ENCODE measurements around the gene CCL13. TPM values are rescaled to one million over a fixed set of nuclear protein-coding genes. Genes with fewer than 3 reads are reported as not detected.

The CCL13 gene
- total RNA-seq, 6 donors from 2014 or later: 0.76 to 16.7 (median 1.9) TPM; not detected in 1

DNA sequence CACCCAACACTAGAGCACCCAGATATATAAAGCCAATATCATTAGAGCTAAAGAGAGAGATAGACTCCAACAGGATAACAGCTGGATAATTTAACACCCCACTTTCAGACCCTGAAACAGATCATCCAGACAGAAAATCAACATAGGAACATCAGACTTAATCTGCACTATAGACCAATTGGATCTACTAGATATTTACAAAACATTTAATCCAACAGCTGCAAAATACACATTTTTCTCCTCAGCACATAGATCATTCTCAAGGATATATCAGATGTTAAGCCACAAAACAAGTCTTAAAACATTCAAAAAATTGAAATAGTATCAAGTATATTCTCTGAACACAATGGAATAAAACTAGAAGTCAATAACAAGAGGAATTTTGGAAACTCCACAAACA lies 4.1 kb upstream of the CCL13 start:
- no peaks in the 10 kb centered on the region for H3K9me3 ChIP-seq
- H3K4me1 ChIP-seq: peaks cover 0 to 5% (median 3%) of the 10 kb centered on the region in 4 donors
- H3K4me3 ChIP-seq: no peak overlapping the region
- no peak for ATAC-seq (ENCODE audit: low FRiP score in 2 of 2)
- TF ChIP-seq POLR2A (IDR thresholded peaks at IDR 0.05) (no peak), POLR2AphosphoS5 (IDR thresholded peaks at IDR 0.05) (no peak), EP300 (IDR thresholded peaks at IDR 0.05) (no peak)
- TF ChIP-seq, protein P1, sequence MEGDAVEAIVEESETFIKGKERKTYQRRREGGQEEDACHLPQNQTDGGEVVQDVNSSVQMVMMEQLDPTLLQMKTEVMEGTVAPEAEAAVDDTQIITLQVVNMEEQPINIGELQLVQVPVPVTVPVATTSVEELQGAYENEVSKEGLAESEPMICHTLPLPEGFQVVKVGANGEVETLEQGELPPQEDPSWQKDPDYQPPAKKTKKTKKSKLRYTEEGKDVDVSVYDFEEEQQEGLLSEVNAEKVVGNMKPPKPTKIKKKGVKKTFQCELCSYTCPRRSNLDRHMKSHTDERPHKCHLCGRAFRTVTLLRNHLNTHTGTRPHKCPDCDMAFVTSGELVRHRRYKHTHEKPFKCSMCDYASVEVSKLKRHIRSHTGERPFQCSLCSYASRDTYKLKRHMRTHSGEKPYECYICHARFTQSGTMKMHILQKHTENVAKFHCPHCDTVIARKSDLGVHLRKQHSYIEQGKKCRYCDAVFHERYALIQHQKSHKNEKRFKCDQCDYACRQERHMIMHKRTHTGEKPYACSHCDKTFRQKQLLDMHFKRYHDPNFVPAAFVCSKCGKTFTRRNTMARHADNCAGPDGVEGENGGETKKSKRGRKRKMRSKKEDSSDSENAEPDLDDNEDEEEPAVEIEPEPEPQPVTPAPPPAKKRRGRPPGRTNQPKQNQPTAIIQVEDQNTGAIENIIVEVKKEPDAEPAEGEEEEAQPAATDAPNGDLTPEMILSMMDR (IDR thresholded peaks at IDR 0.05): no peak
- H3K27ac ChIP-seq: no peak overlapping the region
- no peak for DNase-seq
- H3K27me3 ChIP-seq: no peaks in the 10 kb centered on the region
- H3K36me3 ChIP-seq: no peaks in the 10 kb centered on the region

DNA sequence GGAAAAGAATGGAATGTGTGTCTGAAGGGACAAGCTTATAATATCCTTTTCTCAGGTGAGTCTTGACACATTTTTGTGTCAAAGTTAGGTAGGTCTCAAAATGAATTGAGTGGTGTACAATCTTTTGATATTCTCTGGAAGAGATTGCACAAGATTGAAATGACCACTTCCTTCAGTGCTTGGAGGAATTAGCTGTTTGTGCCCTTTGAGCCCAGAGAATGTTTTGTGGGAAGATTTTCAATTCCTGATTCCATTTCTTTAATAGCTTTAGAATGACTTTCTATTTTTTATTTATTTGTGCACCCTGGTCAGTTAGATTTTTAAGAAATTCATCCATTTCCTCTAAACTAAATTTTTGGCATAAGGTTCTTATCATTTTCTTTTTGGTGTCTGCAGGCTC lies 1.6 kb upstream of the CCL13 start:
- ATAC-seq (ENCODE audit: low FRiP score in 2 of 2) (no peak), DNase-seq (no peak)
- Histone ChIP-seq H3K4me1 (peaks cover 0 to 5% (median 3%) of the 10 kb centered on the region in 4 donors), H3K27ac (no peak overlapping the region), H3K9me3 (no peaks in the 10 kb centered on the region), H3K36me3 (no peaks in the 10 kb centered on the region), H3K27me3 (no peaks in the 10 kb centered on the region), H3K4me3 (no peak overlapping the region)
- TF ChIP-seq POLR2AphosphoS5 (IDR thresholded peaks at IDR 0.05) (no peak), POLR2A (IDR thresholded peaks at IDR 0.05) (no peak), EP300 (IDR thresholded peaks at IDR 0.05) (no peak)
- TF ChIP-seq, protein P1 (IDR thresholded peaks at IDR 0.05): no peak

- DNase-seq: no peak
- Histone ChIP-seq H3K4me1 (peaks cover 0 to 11% (median 5%) of the 10 kb centered on the region in 4 donors), H3K4me3 (no peak overlapping the region), H3K9me3 (no peaks in the 10 kb centered on the region), H3K36me3 (no peaks in the 10 kb centered on the region), H3K27me3 (no peaks in the 10 kb centered on the region), H3K27ac (no peak overlapping the region)
- no peak for ATAC-seq (ENCODE audit: low FRiP score in 2 of 2)
- WGBS, 2 donors: 71 to 81% methylated on average over 2 of the region's 2 CpGs
- TF ChIP-seq POLR2AphosphoS5 (IDR thresholded peaks at IDR 0.05): no peak
- TF ChIP-seq, protein P1 (IDR thresholded peaks at IDR 0.05): no peak
- no peak for TF ChIP-seq EP300 (IDR thresholded peaks at IDR 0.05)
- no peak for TF ChIP-seq POLR2A (IDR thresholded peaks at IDR 0.05)
These were observed 1.1 kb downstream of the CCL13 start for GRCh38 chr17:34357398-34357797.

GRCh38 chr17:34358631-34359030 lies 2.4 kb downstream of the CCL13 start:
- peaks cover 0 to 11% (median 5%) of the 10 kb centered on the region in 4 donors for H3K4me1 ChIP-seq
- no peak overlapping the region for H3K4me3 ChIP-seq
- 95 to 98% methylated on average over 3 of the region's 3 CpGs for WGBS, 2 donors
- H3K27me3 ChIP-seq: no peaks in the 10 kb centered on the region
- DNase-seq (no peak), ATAC-seq (ENCODE audit: low FRiP score in 2 of 2) (no peak)
- H3K27ac ChIP-seq: no peak overlapping the region
- H3K9me3 ChIP-seq: no peaks in the 10 kb centered on the region
- no peaks in the 10 kb centered on the region for H3K36me3 ChIP-seq
- no peak for TF ChIP-seq EP300 (IDR thresholded peaks at IDR 0.05)
- TF ChIP-seq POLR2A (IDR thresholded peaks at IDR 0.05): no peak
- TF ChIP-seq POLR2AphosphoS5 (IDR thresholded peaks at IDR 0.05): no peak
- TF ChIP-seq, protein P1 (IDR thresholded peaks at IDR 0.05): no peak

GRCh38 chr17:34360601-34361270 lies 4.5 kb downstream of the CCL13 start:
- 66 to 71% methylated on average over 8 to 11 of the region's 11 CpGs for WGBS, 2 donors
- Histone ChIP-seq H3K27me3 (no peaks in the 10 kb centered on the region), H3K4me3 (no peak overlapping the region), H3K9me3 (no peaks in the 10 kb centered on the region), H3K4me1 (peaks cover 0 to 5% (median 3%) of the 10 kb centered on the region in 4 donors), H3K27ac (no peak overlapping the region), H3K36me3 (no peaks in the 10 kb centered on the region)
- DNase-seq: peak in 1 of 2 donors; percentile 30
- ATAC-seq (ENCODE audit: low FRiP score in 2 of 2): no peak
- TF ChIP-seq EP300 (IDR thresholded peaks at IDR 0.05) (no peak), POLR2AphosphoS5 (IDR thresholded peaks at IDR 0.05) (no peak), POLR2A (IDR thresholded peaks at IDR 0.05) (no peak)
- TF ChIP-seq, protein P1 (IDR thresholded peaks at IDR 0.05): no peak
